Fibroblast of skin of right biceps (primary cell): ENCODE results near the gene SLC16A3.

Experiments used
- DNase-seq: peaks from one replicate; pipeline ENCODE4 v3.0.0-alpha.2; 2013

Gene SLC16A3

GRCh38 chr17:82237083-82237745 is 8.4 kb downstream of the SLC16A3 start:
- DNase-seq, result no peak

GRCh38 chr17:82237746-82238471 is 9.1 kb downstream of the SLC16A3 start:
- no peak for DNase-seq

- peak; percentile 82 for DNase-seq
Observed at GRCh38 chr17:82238472-82239201, 9.8 kb downstream of the SLC16A3 start.

- no peak for DNase-seq
Observed at GRCh38 chr17:82239401-82239925, 10.6 kb downstream of the SLC16A3 start.

DNA sequence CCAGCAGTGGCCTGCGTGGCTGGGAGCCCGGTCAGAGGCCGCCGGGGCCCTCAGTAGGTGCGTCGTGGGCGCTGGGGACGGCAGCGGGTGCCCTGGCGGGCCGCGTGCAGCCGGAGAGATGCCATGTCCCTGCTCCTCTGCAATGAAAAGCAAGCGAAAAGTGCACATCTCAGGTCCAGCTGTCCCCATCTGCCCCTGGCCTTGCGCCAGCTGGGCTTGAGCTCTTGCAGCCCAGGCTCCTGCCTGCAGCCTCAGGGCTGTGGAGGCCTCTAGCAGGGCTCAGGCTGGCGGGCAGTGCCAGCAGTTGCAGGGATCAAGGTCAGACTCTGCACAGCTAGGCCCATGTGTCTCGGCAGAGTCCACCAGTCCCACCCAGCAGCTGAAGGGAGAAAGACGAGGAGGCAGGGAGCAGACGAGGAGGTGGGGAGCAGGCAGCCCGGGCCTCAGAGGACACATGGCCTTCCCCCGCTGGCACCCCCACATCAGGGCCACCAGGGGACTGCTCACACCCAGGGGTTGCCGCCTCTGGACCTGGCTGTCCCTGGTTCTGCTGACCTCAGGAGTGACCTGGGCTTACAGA is 11.2 kb downstream of the SLC16A3 start:
- no peak for DNase-seq

DNA sequence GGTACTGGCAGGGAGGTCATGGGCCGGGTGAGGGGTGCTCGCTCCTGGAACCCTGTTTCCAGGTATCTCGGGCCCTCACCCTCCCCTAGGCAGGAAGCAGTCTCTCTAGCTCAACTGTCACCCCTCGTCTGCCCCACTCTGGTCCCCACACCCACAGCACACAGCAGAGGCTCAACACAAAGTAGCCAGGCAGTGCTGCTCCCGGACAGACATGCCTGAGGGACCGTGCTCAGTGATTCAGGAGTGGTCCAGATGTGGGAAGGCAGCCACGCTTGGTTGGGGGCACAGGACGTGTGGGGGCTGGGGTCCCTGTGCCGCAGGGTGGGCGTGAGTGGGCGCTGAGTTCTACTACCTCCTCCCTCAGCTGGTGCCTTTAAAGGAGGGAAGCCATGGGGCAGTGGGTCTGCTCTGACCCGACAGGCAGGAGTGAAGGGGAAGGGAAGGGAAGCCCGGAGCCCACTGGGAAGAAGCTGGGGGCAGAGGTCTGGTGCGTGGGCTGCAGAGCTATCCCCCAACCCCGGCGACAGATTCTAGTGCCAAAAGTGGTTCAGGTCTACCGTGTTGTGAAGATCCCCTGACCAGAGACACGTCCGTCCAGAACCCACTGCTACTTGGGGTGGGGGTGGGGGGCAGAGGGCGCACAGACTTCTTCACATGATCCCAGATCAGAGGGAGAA is 11.8 kb downstream of the SLC16A3 start:
- DNase-seq, result no peak

GRCh38 chr17:82241183-82241925 is 12.5 kb downstream of the SLC16A3 start:
- peak; percentile 53 for DNase-seq

DNA sequence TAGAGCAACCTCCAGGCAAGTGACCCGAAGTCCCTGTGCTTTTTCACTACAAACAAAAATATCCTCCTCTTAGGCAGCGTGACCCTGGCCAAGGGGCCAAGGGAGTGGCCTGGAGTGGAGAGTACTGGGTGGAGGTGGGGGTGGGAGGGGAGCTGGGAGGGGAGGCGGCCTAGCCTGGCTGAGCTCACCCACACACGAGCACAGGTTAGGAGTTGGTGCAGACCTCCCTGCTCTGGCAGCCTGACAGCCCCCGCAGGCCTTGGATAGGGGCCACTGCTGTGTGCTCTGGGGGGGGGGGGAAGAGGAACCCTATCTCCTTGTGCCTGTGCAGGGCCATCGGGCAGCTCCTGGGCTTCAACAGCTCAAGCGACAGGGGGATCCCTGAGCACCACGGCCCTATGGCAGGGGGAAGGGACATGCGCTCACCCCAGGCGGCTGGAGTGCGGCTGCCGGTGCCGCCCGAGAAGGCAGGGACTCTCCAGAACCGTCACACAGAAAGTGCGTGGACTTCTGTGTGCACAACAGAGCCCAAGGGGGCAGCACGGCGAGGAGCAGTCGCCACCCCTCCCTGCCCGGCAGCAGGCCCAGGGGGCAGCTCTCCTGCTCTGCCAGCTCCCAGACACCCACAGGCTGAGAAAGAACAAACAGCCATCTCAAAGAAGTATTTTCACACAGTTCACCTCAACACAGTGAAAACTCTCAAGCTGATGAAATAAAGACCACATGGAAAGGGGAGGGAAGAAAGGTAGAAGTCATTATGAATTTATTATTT is 13.3 kb downstream of the SLC16A3 start:
- DNase-seq, result peak; percentile 35

DNA sequence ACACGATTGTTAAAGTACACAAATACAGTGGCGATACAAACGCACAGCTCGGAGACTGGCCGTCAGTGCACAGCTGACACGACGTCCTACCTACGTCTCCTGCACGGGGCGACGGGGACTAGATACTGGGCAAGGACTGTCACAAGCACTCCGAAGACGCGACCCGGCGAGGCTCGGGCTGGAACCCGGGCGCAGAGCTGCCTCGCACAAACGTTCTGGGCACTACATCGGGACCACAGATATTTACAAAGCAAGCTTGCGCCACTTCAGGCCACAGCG is 13.8 kb downstream of the SLC16A3 start:
- DNase-seq, result no peak

- DNase-seq, result peak; percentile 80
Observed at GRCh38 chr17:82242977-82243647, 14.3 kb downstream of the SLC16A3 start.

GRCh38 chr17:82243648-82244412 is 15.0 kb downstream of the SLC16A3 start:
- DNase-seq, result no peak

DNA sequence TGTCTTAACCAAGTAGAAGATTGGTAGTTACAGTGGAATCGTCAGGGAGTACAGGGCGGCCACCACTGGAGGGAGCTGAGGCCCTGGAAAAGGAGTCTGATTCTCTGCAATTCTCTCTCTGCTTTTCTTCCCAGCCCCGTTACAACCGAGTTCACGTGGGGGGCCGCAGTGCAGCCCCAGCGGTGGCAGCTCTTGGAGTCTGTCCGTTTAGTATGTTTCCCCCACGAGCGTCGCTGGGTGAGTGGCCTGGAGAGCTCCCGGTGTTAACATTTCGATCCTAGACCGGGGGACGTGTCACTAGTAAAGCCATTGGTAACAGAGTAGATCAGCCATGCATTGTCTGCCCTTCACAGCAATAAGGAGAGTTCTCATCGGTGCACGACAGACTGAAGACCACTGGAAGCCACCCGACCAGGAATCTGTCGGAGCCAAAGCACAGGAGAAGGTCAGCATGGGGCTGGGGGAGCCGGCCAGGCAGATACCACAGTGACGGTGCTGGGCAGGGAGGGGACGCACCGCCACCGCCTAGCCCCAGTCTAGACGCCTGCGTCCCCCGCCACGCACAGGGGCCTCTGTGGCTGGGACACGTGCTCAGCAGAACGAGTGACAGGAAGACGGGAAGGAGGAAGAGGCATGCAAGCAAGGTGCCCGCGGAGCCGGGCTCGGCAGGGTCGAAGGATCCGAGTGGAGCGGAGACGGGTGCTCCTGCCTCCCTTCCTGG is 15.7 kb downstream of the SLC16A3 start:
- DNase-seq, result peak; percentile 36

GRCh38 chr17:82245134-82246039 is 16.5 kb downstream of the SLC16A3 start:
- no peak for DNase-seq

GRCh38 chr17:82246040-82246364 is 17.2 kb downstream of the SLC16A3 start:
- DNase-seq, result no peak

GRCh38 chr17:82246365-82247181 is 17.7 kb downstream of the SLC16A3 start:
- peak; percentile 66 for DNase-seq

DNA sequence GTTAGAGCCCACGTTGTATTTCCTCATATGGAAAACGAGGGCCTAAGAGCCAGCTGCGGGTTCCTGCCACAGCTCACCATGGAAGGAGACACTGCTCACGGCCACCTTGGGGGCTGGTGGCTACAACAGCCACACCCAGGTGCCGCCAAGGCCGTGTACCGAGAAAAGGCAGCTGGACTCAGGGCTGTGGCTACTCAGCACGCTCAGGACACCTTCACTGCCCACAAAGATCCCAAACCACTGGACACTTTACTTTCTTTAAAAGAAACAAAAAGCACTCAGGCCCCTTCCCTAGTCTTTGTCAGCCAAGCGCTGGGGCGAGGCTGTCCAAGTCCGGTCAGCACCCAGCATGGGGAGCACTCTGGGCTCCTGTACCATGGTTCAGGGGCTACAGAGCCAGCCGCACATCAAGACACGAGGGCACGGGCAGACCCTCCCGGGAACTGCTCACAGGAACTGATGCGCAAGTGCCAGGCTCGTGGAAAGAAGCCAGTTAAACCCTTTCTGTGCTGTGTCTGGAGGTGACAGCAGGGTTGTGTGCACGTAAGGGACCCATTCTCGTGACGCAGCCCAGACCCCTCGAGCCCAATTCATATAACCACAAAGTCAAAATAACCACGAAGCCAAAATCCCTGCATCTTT is 18.5 kb downstream of the SLC16A3 start:
- DNase-seq, result no peak
